HEK293T (cell line): Measurements from ENCODE around the gene CDC34.

Source experiments
- BHLHE40 ChIP-seq: fragments of 450-650 bp; IDR thresholded peaks from 2 replicates; pipeline ENCODE4 v1.6.1; 2016; ENCODE audit warnings: mild to moderate bottlenecking, moderate library complexity, borderline replicate concordance
- ELF4 ChIP-seq: fragments of 450-650 bp; IDR thresholded peaks from 2 replicates; pipeline ENCODE4 v1.6.1; 2017; ENCODE audit warnings: antibody characterized with exemption
- FOXK2 ChIP-seq: fragments of 450-650 bp; IDR thresholded peaks from 2 replicates; pipeline ENCODE4 v1.6.1; 2016; ENCODE audit warnings: mild to moderate bottlenecking
- FOXM1 ChIP-seq: fragments of 450-650 bp; IDR thresholded peaks from 2 replicates; pipeline ENCODE4 v1.6.1; 2017; ENCODE audit warnings: mild to moderate bottlenecking, borderline replicate concordance
- NFRKB ChIP-seq: fragments of 450-650 bp; IDR thresholded peaks from 2 replicates; pipeline ENCODE4 v1.6.1; 2016; ENCODE audit warnings: mild to moderate bottlenecking, moderate library complexity

DNA sequence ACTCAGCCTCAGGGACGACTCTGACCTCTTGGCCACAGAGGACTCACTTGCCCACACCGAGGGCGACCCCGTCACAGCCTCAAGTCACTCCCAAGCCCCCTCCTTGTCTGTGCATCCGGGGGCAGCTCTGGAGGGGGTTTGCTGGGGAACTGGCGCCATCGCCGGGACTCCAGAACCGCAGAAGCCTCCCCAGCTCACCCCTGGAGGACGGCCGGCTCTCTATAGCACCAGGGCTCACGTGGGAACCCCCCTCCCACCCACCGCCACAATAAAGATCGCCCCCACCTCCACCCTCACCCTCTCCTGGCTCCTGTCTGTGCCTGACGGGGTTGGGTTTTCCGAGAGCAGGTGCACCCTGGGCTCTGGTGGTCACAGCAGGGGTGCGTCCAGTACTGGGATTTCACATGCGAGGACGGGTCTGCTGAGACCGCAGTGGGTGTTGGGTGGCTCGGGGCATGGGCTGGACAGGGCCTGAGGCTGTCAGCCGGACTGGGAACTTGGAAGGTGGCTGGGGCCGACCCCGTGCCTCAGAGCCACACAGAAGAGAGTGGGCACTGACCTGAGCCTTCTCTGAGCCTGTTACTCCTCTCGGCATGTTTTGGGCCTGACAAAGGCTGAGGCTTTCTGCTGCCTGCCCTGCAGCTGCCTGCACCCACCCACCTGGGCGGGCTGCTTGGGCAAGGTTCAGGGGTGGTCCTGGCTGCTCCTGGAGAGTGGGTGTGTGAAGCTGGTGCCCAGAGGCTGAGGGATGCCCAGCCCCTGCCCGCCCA, 51.8 kb downstream of the CDC34 start:
- TF ChIP-seq ELF4 (no peak), FOXK2 (no peak), NFRKB (no peak), BHLHE40 (no peak), FOXM1 (no peak)
